Measurements from ENCODE around the gene PHLPP1.

GRCh38 chr18:62939926-62940325, 224.6 kb downstream of the PHLPP1 start:
- TF ChIP-seq EZH2phosphoT487 (IDR thresholded peaks at IDR 0.05; ENCODE audit: borderline replicate concordance, low read depth, low read length) (no peak), CTCF (conservative IDR thresholded peaks at IDR 0.05; ENCODE audit: low read length) (no peak)

All from OCI-LY7 (cell line).